ENCODE results near the gene GJB6.
"Not testable (repeated sequence)": the region's sequence is repeated elsewhere in the genome, so short reads cannot be mapped to it uniquely, and the experiment has no call there.

Gene GJB6

DNA sequence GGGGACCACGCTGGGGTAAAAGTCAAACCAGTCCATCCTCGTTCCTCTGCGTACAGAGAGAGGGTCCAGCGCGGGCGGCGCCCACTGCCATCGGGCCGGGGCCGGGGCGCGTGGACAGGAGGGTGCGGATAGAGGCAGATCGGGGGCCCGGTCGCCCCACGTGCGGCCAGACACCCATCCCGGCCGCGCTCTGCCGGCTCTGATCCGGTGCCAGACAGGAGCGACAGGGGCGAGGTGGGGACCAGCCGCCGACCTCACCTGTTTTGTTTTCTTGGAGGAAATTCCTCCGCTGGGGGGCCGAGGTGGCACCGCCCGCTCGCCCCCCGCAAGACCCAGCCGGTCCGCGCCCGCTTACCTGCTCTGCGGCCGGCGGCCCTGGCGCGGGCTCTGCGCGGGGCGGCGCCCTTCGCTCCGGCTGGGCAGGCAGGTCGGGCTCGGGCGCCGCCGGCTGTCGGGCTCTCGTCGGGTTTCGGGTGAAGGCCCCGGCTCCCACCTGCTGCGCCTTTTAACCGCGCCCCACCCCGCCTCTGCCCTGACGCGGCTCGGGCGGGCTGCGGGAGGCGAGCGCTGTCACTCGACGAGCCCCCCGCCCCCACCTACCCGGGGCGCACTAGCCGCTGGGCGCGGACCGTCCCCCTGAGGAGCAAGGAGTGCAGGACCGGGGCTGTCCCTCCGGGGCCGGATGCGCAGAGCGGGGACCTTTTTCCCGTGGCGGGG, at the start of gene GJB6:
TSS of gene GJB6 (minus strand) at position 481 of the 717 bp plus-strand sequence. CDS start 8,839 bp downstream, outside the sequence.
- peak; percentile 2 for DNase-seq (ENCODE audit: low read depth)

DNA sequence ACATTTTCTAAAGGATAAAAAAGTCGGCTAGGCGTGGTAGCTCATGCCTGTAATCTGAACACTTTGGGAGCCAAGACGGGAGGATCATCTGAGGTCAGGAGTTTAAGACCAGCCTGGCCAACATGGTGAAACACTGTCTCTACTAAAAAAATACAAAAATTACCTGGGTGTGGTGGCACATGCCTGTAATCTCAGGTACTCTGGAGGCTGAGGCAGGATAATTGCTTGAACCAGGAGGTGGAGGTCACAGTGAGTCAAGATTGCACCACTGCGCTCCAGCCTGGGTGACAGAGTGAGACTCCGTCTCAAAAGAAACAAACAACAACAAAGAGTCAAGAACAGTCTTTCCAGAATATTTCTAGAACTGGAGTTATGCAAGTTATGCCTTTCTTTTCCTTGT, 44.8 kb upstream of the GJB6 start:
- DNase-seq (ENCODE audit: low read depth) = not testable (repeated sequence)

DNA sequence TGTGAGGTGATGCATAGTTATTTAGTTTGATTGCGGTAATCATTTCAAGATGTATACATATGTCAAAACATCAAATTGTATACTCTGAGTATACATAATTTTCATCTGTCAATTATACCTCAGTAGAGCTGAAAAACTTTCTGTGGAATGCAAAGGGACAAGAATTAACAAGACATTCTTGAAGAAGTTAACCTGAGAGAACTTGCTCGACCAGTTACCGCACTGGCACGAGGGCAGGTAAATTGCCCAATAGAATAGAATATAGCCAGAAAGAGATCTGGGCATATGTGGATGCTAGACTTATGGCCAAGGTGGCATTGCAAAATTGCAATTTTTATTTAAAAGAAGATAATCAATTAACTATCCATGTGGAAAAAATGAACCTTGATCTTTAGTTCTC, 42.3 kb upstream of the GJB6 start:
- no peak for DNase-seq (ENCODE audit: low read depth)

DNA sequence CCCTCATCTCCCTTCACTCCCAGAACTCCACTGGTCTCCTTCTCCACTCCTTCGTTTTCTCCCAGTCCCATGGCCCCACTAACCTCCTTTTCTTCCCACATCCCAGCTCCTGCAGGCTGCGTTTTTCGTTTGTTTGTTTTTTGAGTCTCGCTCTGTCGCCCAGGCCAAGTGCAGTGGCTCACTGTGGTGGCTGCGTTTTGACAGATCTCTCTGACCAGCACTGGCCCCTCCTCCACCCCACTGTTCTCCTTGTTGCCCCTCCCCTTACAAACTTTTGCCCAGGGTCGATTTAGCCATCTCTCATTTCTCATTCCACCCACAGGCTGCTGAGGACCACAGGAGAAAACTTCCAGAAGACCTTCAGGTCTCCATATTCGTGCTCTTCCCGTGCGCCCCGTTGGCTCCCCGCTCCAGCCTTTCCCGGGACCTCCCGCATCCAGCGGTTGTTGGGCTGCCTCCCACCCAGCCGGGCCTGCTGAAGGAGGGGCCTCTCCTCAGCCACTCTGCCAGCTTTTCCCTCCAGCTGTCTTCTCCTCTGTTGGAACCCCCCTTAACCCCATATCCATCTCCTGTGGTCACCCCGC, 40.6 kb upstream of the GJB6 start:
- no peak for DNase-seq (ENCODE audit: low read depth)

DNA sequence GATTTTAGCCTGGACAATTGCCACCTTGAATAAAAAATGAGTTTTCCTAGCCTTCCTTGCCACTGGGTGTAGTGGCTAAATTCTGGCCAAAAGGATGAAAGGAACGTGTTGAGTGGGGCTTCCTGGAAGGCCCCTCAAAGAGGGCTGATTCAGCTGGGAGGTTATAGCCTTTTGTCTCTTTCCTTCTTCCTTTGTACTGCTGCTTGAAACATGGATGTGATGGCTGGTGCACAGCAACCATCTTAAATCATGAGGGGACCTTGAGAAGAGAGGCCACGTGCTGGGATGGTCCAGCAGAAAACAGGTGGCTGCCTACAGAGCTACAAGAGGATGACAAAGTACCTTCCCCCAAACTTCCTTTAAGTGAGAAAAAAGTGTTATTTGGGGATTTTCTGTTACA, 40.0 kb upstream of the GJB6 start:
- no peak for DNase-seq (ENCODE audit: low read depth)

DNA sequence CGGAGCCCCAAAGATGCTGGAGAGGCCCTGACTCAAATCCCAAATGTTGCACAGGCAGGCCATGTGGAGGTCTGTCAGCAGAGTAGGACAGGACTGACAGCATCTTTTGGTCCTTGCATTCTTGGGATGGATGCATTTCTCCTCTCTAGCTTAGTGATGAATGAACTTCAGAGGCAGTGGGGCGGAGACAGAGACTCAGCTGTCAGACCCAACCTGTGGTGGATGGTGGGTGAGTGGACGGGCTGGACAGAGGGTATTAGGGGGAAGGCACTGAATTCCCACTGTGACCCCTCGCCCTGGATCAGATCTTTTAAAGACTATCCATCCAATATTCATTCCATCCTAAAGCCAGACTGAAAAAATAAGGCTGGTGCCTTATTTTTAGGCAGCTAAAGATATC, 39.3 kb upstream of the GJB6 start:
- no peak for DNase-seq (ENCODE audit: low read depth)

DNA sequence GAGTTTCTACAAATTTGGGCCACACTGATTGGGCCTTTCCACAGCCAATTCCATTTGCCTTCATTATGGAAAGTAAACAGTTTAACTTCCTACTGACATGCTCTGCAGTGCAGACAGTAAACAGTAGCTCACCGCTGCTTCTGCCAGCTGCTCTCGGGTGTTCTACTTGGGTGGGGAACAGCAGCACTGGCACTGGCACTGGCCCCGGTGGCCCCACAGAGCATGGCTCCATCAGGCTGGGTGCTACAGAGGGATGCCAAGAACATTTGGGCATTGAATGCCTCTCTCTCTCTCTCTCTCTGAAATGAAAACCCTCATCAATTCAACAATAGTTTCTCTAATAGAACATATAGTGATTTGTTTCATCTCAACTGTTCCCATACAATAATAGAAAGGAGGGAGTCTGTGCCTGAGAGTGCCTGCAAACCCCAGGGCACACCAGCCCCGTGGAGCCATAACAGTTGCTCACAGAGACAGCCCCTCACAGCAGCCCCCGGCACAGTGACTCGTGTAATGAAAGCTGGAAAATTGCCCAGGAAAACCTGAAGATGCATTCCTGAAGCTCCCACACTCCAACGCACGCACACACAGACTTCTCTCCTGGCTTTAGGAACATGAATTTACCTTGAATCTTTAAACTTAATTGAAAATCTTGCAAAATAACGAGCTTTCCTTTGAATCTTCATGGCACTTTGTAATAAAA, 38.2 kb upstream of the GJB6 start:
- DNase-seq (ENCODE audit: low read depth) = no peak

DNA sequence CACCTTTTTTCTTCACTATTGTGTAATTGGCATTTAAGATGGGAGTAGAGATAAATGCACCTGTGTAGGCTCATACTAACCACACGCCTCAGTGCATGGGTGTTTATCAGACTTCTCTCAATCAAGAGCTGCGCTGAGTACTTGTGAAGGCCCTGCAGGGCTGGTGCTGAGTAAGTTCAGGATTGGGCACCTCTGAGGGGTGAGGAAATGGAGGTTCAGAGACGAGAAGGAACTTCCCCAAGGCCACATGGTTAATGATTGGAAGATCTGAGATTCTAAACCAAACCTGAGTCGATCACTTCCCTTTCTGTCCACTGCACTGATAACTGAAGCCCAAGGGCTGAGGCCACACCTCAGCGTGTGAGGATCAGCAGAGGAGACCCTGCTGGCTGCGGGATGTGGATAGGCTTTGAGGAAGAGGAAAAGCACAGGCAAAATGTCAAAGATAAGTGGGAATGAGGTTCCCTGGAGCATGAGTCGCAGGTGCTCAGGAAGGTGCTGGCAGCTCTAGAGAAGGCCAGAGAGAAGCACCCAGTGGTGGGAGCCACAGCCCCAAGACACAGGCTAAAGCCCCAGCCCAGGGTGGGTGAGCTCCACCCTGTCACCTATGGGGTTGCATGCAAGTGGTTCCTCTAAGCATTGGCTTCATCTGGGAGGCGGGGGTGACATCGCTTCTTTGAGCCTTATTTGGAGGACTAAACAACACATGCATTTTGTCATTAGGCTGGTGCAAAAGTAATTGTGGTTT, 32.3 kb upstream of the GJB6 start:
- no peak for DNase-seq (ENCODE audit: low read depth)

DNA sequence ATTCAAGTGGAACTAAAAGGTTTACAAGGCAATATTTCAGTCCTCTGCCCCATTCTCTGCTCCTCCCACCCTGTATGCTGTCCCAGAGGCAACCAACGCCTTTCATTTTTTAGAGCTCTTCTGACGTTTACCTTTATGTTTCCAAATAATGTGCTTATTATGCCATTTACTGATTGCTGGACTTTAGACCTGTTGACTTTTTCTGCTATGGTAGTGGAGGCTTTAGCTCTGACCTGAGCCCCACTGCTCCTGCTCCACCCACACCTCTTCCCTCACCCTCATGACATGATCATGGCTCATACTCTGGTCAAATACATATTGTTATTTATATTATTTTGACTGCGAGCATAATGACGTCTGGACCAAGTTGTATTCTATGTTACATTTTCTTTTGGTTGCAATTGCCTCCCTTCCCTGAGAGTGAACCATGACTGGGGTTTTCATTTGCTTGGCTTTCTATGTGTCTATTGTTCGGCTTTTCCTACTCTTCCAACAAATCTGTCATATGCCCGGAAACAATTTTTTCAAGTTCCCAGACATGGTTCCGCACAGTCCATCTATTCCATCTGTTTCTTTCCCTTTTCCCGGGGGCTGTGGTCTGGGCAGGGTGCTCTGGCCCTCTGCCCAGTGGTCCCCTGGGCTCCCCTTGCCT, 31.4 kb upstream of the GJB6 start:
- no peak for DNase-seq (ENCODE audit: low read depth)

DNA sequence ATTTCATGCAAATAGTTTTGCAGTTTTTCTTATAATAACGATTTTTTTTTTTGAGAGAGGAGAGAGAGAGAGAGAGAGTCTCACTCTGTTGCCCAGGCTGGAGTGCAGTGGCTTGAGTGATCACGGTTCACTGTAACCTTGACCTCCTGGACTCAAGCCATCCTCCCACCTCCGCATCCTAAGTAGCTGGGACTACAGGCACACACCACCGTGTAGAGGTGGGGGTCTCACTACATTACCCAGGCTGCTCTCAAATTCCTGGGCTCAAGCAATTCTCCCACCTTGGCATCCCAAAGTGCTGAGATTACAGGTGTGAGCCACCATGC, 26.8 kb upstream of the GJB6 start:
- no peak for DNase-seq (ENCODE audit: low read depth)

DNA sequence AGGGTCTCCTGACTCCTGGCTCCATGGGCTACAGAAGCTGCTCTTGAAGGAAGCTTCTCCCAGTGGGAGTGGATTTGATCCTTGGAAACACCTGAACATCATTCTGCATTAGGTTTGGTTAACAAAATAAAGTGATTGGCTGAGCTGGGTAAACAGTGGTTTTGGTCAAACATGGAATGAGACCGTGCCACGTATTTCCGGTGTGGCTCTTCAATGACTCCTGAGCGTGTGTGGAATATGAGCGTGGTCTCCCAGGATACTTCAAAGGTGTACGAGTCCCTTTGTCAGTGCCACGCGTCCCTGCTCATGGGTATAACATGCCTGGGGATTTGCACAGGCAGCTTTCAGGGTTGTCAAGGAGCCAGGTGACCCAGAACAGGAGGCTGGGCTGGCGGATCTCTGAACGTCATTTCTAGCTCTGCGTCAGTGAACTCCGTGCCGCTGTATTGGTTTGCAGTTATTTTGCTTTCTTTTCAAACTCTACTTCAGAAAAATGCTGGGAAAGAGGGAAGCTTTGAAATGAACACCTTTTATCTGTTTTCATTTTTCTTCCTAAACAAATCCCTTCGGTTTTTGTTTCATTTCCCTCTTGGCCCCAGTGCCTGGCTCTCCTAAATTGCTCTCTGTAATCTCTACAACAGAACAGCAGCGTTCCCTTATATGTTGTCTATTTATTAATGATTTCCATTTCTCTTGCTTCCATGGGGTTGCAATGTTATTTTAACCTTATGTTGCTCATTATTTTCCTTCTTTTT, 26.3 kb upstream of the GJB6 start:
- no peak for DNase-seq (ENCODE audit: low read depth)

DNA sequence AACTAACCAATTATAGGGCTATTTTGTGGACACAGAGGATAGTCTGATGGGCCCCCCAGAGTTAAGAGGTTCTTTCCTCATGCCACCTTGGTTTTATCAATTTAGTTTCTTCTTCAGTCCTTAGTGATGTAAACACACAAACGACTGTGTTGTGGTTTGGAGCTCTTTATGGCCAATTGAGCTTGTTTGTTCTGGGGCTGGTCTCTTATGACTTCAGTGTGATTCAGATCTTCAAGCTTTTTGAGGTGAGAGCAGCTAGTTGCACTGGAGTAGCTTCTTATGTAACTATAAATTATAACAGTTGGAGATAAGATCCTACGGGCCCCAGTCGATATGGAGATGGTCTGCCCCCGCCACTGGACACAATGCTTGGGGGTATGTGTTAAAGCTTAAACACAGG, 22.0 kb upstream of the GJB6 start:
- DNase-seq (ENCODE audit: low read depth) = no peak

DNA sequence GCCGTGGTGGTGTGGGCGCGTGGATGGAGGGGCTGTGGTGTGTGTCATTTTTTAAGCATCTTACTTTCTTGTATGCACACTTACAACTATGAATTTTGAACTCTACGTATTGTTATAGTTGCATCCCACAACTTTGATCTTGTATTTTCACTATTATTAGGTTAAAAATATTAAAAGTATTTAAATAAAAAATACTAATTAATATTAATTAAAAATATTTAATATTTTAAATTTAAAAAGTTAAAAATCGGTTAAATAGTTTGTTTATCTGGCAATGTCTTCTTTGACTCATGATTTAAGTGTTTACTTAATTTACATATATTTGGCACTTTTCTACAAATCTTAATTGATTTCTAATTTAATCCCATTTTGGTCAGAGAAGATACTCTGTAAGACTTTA, 17.8 kb upstream of the GJB6 start:
- no peak for DNase-seq (ENCODE audit: low read depth)

DNA sequence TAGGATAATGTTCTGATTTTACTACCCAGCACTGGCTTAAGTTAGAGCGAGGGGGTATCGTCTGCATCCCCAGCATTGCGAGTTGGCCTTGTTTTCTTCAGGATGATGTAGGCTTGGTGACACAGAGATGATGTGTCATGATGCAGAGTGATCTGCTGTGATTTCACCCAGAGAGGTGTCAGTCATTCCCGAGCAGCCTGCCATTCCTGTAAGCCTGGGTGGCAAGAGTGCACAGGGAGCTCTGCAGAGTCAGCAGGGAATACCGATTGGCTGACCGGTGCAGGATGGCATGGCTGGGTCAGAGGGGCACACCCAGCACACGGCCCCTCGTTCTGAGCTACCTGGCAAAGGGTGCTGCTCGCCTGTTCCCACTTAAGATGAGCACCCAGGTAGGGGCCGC, 15.8 kb upstream of the GJB6 start:
- DNase-seq (ENCODE audit: low read depth) = no peak

DNA sequence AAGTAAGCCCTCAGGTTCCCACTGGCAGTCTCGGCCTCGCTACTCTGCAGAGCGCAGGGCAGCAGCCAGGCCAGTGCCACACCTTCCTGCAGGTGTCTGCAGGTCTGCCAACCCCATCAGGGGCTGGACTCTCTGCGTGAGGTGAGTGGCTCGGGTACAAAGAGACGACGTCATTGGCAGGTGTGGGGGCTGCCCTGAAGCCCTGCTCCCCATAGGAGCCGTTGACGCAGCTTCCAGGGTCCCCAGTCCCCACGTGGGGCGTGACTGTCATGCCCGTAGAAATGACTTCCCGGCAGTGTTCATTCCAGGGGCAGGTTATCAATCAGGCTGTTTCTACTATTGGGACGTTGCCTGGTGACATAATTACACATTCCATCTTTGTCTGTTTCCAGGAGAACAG, 15.3 kb upstream of the GJB6 start:
- no peak for DNase-seq (ENCODE audit: low read depth)

DNA sequence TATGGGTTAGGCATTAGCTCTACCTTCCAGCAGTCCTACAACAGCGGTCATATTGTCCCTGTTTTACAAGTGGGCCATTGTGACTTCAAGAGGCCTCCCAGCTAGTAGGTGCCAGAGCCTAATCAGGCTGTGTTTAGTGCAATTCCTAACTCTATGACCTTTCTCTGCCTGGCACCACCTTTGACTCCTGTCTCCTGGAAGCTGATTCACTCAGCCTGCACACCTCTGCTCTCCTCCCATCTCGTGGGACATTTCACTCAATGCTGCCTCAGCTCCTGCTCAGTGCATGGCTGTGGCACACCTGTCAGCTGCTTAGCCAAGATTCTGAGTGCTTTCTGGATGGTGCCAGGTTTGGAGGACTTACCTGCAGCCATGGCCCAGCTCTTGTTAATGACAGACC, 9.5 kb upstream of the GJB6 start:
- DNase-seq (ENCODE audit: low read depth) = no peak

DNA sequence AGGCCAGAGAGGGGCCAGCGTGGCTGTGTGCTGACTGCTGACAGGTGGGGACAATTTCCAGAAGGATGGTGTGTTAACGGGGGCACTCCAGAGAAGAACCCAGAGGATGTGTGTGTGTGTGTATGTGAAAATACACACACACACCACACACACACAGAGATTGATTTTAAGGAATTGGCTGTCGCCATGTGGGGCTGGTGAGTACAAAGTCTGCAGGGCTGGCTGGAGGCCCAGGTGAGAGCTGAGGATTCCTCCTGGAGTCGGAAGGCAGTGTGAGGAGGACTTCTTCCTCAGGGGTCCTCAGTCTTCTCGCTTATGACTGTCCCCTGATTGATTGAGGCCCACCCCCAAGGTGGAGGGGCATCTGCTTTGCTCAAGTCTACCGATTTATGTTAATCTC, 7.6 kb upstream of the GJB6 start:
- DNase-seq (ENCODE audit: low read depth) = no peak

DNA sequence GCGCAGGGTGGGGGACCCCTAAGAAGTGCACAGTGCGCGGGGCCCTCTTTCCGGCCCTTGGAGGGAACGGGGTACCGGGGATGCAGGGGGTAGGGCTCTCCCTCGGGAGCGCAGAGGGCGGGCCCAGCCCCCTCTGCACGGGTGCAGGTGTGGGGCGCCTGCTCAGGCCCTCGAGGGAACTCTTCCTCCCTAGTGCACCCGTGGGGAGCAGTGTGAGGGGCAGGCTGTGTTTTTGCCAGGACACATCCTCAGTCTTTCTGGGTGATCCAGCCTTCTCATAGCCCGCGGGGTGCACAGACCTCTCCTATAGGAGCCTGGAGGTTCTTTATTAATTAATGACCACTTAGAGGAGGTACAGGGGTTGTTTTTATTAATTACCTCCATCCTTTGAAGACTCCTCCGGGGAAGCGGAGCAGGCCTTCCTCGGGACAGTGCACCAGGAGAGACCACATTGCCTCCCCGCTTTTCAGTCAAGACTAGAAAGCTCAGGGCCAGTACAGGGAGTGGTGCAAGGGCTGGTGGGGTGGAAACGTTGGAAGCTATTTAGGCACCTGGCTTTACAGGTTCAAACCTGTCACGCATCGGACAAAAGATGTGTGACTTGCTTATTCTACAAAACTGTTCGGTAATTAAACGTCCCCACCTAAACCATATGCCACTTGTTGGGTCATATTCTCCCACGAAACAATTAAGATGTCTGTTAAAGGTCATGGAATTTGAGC, 598 bp upstream of the GJB6 start:
- no peak for DNase-seq (ENCODE audit: low read depth)

DNA sequence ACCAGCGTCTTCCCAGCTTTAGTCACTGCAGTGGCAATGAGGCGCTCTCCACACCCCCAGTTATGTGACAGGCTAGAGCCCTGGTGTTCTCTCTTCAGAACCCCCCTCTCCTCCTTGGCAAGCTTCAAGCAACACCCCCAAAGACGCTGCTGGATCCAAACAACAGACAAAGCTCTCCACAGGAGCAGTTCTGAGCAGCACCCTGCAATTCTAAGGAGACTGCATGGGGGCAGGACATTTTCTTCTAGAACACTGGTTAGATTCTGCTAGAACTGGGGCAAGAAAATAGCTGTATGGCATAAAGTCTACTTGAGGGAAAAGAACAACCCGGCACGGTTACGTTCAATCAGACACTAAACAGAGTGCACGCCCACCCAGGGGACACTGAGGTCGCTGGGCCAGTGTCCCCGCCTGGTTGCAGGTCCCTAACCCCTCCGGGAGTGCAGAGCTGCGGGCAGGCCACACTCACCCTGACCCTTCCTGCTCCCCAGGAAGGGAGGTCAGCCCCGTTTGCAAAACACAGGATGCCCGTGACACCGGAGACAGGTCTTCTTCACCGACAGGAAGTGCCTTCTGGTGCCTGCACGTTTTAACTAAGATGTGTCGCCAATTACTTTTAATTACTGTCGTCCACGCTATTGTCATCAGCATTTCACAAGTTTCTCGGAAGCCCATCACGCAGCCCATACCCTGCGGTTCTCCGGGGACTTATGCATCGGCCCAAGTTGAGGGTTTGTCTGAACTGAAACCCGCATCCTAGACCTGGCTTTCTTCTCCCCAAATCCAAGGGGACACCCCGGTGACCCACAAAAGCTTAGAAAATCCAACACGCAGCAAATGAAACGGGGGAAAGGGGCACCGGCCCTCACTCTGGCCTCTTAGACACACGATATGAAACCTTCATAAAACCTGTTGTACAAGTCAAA, 943 bp downstream of the GJB6 start:
- no peak for DNase-seq (ENCODE audit: low read depth)

DNA sequence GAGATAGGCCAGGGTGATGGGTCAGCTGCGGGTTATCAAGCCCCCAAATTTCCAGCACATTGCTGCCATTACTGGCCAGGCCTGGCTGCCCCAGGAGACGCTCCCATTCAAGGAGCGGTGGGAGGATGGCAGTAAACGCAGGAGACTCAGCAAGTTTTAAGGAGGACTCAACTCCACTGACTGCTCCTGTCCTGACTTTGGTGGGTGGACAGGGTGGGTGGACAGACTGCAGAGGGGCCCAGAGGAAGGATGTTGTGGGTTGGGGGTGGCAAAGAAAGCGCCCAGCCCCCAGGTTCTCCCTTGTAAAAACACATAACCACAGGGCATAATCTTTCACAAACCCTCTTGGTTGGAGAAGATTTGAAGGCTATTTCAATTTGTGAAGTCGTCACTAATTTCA, 4.4 kb downstream of the GJB6 start:
- no peak for DNase-seq (ENCODE audit: low read depth)
